SKM-1 (cell line): ENCODE results near the gene MAN1A2.

ENCODE experiments used
- DNase-seq: peaks from one replicate; lab custom pipeline; 2025; ENCODE audit not compliant: unreplicated experiment; lab: John Stamatoyannopoulos, UW

MAN1A2 gene

DNA sequence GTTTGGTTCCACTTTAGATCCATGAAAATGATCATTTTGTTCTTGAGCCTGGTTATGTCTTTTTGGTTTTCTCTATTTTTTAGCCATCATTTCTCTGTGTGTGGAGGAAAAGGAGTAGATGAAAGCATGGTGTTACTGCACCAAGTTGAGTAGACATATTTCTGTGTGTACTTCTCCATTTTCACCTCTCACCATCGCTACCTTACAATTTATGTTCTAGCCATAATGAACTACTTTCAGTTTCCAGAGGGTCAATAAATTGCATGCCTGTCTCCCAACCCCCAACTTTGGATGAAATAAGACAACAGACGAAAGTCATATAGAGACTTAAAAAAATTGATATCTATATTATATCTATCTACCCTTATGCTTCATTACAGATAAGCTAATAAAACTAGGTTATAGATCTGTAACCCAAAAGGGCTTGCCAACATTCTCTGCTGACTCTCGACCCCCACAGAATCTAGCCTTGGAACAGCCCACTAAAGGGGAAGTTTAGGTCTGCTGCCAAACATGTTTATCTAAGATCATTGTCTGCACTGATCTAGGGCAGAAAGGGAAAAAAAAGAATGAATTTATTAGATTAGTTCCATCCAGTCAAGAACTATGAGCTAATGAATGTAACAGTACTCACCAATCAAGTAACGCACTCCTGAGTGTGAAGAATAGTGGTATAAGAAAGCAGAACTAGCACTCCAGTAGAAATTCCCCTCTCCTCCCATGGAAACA is 7.5 kb upstream of the MAN1A2 start:
- no peak for DNase-seq

DNA sequence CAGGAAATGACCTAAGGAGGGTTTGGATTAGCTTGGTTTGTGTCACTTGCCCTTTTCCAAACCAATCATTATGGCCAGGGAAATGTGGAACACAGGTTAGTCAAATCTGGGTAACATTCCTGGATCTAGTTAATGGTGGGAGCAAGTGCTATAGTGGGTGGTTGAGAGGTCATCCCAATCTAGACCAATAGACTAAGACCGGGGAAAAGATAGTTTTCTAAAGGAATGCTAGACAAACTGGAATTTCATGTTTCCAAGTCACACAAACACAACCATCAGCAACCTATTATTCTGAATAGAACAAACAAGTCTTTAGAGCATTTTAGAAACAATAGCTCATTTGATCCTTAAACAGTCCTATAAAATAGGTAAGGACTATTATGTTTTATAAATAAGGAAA is 4.3 kb upstream of the MAN1A2 start:
- no peak for DNase-seq

DNA sequence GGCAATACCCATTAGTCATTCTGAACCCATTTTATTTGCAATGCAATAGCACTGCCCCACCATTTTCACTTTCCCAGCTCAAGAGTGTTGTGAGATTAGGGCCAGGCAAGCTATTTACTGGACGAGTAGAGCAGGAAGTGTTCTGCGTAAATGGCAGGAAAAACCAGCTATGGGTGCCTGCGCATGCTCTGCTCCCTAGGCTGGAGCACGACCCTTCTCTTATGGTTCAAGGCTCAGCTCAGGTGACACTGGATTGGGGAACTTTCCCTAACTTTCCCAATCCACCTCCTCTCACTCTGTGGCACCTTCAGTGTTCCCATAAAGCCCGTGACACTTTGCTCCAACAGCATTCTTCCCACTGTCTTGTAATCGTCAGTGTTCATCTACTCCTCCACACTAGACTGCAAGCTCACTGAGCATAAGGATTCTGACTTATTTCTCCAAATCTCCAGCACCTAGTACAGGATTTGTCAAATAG is 3.6 kb upstream of the MAN1A2 start:
- no peak for DNase-seq

DNA sequence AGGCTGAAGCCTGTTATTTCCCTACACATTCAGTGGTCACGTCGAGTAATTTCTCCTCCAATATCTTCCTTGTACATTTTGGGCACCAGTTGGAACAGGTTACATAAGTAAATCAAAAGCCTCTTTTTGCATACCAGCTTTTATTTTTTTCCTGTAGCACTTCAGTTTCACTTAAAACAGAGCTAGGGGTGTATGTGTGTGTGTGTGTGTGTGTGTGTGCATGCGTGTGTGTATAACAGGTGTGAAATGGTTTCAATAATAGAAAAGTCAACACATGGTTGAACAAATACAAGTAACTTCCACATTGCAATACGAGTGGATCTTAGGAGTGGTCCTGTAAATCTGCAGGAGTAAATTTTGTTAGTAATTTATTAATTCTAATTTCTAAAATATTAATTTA is 3.0 kb upstream of the MAN1A2 start:
- no peak for DNase-seq

DNA sequence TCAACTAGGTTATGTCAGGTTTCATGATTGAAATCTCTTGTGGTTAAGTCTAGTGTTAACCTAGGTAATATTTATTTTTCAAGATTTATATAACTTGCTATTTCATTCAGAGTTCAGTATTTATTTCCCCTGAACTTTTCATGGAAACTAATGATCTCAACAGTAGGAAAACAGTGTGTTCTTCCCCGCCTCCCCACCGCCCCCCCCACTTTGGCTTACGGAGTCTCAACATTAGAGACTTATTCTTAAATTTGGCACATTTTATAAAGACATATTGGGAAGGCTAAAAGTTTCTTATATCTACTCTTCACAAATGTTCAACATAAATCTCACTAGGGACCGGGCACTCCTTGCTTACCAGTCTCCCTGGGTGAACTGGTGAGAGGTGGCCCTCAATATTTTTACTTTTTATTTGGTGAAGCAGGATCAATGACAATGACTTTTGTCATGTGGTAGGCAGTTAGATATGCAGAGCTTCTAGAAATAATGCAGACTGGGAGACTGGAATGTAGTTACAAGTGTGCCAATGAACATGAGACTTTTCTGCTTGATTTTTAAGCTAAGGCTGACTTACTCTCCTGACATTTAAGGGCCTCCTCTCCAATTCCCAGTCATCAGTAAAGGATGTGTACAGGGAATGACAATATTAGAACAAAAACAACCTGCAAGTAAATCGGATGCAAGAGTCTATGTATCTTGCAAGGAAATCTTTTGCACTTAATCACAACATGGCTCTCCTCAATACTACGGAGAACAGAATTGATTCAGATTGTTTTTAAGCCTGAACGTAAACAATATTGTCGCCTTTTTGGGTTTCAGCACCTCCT is 1.7 kb upstream of the MAN1A2 start:
- no peak for DNase-seq

DNA sequence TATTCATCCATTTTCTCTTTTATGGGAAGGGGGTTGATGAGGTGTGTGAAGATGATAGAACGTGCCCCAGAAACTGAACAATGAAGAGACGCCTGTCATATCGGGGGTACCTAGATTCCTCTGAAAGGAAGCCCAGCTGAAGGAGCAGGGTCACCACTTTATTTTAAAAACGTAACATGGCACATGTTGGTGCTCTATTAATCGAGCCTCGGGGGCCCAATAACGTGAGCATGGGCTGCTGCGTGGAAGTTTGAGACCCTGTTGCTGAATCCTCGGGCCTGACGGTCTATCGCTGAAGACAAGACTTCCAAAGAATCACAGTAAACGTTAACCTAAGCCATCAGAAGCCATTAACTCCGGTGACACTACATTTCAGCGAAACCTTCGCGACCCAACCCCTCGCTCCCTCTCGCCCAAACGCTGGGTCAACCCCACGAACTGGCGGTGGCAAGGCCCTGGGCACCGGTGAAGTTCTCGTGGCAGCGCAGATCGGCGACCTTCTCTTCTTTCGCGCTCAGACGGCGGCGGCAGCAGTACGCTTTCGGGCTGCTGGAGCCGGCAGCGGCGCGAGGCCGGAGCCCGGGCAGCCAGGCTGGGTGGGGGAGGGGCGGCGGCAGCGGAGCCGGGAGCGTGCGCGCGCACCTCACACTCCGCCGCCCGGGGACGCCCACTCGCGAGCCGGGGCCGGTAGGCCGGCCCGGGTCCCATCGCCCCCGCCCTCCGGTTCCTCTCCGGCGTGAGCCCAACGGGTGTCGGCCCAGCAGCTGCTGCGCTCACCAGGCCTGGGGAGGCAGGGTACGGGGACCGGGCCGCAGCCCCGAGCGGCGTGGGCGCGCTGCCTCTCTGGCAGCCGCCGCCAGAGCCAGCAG is 838 bp upstream of the MAN1A2 start:
- DNase-seq, result peak; percentile 17

DNA sequence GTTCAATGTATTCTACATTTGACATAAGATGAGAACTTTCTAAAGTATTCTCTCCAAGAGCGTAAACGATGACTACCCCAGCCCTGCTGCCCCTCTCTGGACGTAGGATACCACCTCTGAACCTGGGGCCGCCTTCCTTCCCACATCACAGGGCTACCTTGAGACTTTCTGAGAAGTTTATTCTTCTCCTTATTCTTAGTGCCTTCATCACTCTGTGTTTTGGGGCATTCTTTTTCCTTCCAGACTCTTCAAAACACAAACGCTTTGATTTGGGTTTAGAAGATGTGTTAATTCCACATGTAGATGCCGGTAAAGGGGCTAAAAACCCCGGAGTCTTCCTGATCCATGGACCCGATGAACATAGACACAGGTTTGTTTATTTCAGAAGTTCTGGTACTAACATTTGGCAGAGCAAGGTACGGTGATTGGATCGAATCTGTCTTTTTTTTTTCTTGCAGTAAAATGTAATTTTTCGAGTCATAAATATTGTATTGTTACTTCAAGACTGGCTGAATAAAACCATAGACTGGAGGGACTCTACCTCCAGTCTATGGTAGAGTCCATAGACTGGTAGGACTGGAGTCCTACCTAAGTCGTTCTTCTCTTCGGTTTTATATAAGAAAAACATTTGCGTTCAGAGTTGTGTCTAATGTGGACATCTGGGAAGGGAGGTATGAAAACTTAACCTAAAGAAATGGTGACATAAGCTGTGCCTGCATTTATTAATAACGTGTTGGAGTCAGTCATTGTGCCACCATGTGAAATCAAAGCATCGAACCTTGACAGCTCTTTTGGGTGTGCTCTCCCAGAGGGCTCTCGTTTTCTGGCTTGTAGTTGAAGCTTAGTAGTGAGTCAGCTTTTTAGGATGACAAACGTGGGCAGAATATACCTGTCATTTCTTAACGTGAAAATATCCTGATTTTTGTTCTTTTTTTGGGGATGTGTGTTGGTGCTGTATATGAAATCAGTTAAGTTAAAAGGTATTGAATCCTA is 1.2 kb downstream of the MAN1A2 start:
- DNase-seq, result no peak

DNA sequence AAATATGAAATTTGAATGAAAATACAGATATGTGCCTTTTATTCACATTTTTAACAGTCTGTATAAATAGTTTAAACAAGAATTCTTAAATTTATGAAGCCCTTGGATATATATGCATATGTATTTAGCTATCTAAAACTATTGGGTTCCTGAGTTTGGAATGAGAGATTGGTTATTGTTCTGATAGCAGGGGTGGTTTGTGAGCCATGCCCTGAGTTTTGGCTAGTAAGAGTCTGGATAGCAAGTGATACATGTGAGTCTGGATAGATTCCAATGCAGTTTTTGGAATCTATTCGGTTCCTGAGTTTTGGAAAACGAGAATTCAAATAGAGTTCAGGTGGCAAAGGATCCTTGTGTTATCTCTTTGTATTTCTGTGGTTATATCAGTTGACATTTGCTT is 2.8 kb downstream of the MAN1A2 start:
- no peak for DNase-seq

DNA sequence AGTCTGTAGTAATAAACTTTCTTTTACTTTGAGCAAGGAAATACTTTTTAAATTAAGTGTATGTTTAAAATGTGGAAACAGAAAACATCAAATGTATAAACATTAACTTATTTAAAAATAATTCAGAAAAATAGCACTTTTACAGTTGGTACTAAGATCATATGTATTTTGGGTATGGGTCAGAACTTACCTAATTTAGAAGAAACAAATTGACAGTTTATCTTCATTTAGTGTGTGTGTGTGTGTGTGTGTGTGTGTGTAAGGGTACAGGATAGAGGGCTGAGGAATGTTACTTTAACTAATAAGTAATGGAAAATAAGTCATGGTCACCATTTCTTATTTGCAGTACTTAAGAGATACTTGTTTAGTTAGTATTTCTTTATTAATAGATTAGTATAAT is 3.3 kb downstream of the MAN1A2 start:
- DNase-seq, result no peak

DNA sequence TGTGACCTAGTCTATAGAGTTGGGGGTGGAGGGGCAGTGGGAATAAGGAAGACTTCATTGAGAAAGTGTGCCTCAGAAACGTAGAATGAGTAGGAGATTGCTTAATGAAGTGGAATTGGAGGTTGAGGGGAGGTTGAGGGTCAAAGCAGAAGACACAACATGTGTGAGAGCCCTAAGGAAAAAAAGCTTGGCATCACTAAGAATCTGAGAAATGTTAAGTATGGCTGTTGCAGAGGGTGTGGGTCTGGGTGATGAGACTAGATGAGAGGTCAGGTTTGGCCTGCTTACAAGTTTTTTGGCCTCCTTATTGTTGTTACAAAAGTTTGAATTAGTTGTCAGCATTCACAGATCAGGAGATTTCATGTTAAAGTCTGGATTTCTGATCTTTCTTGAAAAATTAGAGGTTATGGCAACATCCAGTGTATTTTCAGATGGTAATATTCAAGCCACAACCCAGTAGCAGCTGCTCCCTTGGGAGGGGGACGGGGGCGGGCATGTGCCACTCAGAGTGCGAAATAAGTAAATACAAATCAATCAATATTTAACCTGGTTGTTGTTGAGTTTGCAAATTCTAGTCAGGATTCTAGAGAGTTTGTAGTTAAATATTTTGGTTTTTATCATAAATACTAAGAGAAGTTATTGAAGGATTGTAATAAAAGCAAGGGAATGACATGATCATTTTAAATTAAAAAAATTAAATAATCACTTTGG is 4.3 kb downstream of the MAN1A2 start:
- no peak for DNase-seq

DNA sequence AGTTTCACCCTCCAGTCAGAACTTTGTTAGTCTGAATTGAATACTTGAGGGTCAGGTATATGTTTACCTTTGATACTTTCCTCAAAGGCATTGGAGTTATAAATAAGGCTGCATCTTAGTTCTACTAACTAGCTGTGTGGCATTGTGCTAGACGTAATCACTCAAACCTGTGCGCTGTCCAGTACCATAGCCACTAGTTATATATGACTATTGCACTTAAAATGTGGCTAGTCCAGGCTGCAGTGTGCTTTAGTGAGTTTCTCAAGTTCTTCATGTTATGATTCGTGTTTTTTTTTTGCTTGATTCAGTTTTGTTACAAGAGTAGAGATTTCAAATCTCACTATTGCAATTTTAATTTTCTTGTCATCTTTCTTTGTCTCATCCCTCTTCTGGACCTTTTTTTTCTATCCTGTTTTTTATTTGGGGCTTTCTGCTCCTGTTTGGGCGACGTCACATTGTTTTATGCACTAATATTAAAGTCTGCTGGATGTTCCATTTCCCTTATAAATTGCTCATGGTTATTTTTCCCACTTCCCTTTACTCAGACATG is 5.7 kb downstream of the MAN1A2 start:
- no peak for DNase-seq

DNA sequence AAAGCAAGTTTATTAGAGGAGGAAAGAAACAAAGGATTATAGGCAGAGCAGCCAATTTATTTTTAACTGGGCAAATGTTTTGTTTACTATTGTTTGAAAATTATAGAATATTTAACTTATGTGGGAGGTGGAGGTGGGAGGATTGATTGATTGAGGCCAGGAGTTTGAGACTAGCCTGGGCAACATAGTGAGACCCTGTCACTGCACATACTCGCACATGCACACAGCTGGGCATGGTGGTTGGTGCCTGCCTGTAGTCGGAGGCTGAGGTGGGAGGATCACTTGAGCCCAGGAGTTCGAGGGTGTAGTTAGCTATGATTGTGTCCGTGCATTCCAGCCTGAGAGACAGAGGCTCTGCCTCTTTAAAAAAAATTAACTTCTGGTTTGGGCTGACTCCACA is 6.7 kb downstream of the MAN1A2 start:
- DNase-seq, result no peak

DNA sequence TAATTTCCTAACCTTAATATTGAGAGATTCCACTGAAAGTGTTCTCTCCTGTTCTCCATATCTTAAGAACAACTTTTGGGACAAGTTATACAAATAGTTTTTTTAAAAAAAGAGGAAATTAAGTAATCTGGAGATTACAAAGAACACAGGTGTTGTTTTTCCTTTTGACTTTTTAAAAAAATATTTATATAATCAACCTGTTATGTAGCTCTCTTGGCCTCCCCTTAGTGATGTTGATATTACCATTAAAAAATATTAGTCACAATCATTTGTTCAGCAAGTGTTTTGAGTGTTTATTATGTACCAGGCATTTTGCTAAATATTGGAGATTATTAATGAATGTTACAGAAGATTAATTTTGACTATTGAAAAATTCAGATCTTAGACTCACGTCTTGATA is 8.1 kb downstream of the MAN1A2 start:
- no peak for DNase-seq

DNA sequence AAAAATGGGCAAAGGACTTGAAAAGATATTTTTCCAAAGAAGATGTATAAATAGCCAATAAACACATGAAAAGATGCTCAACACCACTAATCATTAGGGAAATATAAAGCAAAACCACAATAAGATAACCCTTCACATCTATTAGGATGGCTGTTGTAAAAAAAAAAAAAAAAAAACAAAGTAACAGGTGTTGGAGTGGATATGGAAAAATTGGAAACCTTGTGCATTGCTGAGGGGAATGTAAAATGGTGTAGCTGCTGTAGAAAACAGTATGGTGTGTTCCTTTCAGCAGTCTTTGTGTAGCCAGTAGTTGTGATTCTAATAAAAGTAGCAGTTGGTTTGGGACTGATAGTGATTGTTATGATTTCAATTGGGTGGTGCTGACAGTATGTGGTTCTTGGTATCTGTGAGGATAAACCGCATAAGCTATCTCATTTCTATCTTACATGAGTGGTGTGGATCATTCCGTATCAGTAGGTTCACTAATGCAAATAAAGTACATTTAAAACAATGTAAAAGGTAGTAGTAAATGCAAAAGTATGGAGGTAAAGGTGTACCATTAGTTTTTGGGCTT is 19.9 kb downstream of the MAN1A2 start:
- DNase-seq, result no peak

DNA sequence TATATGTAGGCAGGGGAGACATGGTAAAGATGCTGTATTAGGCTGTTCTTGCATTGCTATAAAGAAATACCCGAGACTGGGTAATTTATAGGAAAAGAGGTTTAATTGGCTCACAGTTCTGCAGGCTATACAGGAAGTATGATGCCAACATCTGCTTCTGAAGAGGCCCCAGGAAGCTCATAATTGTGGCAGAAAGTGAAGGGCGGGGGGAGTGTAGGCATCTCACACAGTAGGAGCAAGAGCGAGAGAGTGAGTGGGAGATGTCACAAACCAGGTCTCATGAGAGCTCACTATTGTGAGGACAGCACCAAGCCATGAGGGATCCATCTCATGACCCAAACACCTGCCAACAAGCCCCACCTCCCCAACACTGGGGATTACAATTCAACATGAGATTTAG is 21.1 kb downstream of the MAN1A2 start:
- DNase-seq, result no peak

DNA sequence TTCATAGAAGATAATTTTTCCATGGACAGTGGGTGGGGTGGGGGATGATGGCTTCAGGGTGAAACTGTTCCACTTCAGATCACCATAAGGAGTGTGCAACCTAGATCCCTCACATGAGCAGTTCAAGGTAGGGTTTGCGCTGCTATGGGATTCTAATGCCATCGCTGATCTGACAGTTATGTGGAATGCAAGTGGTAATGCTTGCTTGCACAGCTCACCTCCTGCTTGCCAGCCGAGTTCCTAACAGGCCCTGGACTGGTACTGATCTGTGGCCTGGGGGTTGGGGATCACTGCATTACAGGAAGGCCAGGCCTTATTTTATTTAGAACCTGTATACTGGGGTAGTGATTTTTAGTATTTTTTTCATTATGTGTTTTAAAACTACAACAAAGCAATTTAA is 22.0 kb downstream of the MAN1A2 start:
- no peak for DNase-seq

DNA sequence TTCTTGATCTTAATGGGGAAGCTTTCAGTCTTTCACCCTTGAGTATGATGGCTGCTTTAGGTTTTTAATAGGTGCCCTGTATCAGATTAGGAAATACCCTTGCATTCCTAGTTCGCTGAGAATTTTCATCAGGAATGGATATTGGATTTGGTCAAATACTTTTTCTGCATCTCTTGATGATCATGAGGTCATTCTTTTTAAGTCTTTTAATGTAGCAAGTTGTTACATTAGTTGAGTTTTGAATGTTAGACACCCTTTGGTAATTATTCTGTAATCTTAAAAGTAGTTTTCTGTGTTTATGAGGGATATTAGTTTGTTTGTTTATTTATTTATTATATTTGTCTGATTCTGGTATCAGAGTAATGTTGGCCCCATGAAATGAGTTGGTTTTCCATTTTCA is 22.5 kb downstream of the MAN1A2 start:
- no peak for DNase-seq

DNA sequence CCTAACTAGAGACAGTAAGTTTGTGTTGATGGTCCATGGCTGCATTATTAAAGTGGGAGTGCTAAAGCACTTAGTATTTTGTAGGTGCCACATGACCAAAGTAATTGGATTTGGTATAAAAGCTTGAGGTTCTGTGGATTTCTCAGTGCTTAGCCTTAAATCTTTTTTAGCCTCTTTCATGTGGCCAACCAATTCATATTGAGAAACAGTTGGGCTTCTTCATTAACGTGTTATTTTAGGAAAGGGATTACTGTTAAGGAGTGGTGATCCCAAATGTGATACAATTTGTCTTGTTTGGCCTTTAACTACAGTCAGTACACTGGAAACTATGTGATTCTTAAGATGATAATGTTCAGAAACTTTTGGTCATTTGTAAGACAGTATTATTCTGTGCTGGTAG is 25.5 kb downstream of the MAN1A2 start:
- DNase-seq, result no peak

DNA sequence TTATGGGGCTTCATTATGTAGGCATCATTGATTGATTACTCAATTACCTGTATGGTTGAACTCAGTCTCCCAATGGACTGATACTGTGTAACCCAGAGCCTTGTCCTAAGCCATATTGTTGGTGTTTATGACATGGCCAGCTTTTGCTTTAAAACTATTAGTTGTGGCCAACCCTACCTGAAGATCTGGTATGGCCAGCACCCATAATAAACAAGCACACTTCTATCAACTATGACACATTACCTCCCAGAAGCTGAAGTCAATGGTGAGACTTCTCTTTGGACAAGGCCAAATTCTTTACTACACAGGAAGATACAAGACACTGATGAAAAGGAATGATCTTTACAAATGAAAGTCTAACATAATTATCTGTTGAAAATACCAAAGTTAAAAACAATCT is 28.8 kb downstream of the MAN1A2 start:
- DNase-seq, result no peak
